ENCODE measurements around the gene NFATC1. TPM values are rescaled to one million over a fixed set of nuclear protein-coding genes. Genes with fewer than 3 reads are reported as not detected.
A peak's percentile ranks its signal among the peaks of the same experiment; 100 is the strongest.

NFATC1 gene
- total RNA-seq, 4 donors from 2014 or later: 10.1 to 15.0 (median 12.7) TPM

DNA sequence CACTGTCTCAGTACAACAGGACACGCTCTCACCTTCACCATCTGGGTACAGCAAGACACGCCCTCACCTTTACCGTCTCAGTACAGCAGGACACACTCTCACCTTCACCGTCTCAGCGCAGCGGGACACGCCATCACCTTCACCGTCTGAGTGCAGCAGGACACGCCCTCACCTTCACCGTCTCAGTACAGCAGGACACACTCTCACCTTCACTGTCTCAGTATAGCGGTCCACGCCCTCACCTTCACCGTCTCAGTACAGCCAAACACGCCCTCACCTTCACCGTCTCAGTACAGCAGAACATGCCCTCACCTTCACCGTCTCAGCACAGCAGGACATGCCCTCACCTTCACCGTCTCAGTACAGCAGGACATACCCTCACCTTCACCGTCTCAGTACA, 174.0 kb downstream of the NFATC1 start:
- Histone ChIP-seq H3K9me3 (no peaks in the 10 kb centered on the region), H3K36me3 (no peaks in the 10 kb centered on the region), H3K27ac (no peak overlapping the region), H3K4me3 (replicated peaks in 1 of 3) (no peak overlapping the region), H3K4me1 (peaks cover 0 to 7% of the 10 kb centered on the region in 2 donors), H3K27me3 (no peaks in the 10 kb centered on the region)
- WGBS, 2 donors: 83 to 86% methylated on average over 18 of the region's 18 CpGs
- intact Hi-C loops (cut with DNase I): no loop called here
- no peak for TF ChIP-seq POLR2A (IDR thresholded peaks at IDR 0.05)
- no peak for TF ChIP-seq CTCF (IDR thresholded peaks at IDR 0.05)
- peak in 1 of 2 donors; percentile 1 for DNase-seq

- H3K4me1 ChIP-seq: peaks cover 0 to 7% of the 10 kb centered on the region in 2 donors
- H3K9me3 ChIP-seq: no peaks in the 10 kb centered on the region
- intact Hi-C loops (cut with DNase I): no loop called here
- H3K4me3 ChIP-seq (replicated peaks in 1 of 3): no peak overlapping the region
- H3K36me3 ChIP-seq: no peaks in the 10 kb centered on the region
- no peaks in the 10 kb centered on the region for H3K27me3 ChIP-seq
- 58 to 64% methylated on average over 24 to 26 of the region's 26 CpGs for WGBS, 2 donors
- DNase-seq: peak in 1 of 2 donors; percentile 2
- no peak overlapping the region for H3K27ac ChIP-seq
- no peak for TF ChIP-seq CTCF (IDR thresholded peaks at IDR 0.05)
- TF ChIP-seq POLR2A (IDR thresholded peaks at IDR 0.05): no peak
Observed at GRCh38 chr18:79570266-79571201, 174.8 kb downstream of the NFATC1 start.

DNA sequence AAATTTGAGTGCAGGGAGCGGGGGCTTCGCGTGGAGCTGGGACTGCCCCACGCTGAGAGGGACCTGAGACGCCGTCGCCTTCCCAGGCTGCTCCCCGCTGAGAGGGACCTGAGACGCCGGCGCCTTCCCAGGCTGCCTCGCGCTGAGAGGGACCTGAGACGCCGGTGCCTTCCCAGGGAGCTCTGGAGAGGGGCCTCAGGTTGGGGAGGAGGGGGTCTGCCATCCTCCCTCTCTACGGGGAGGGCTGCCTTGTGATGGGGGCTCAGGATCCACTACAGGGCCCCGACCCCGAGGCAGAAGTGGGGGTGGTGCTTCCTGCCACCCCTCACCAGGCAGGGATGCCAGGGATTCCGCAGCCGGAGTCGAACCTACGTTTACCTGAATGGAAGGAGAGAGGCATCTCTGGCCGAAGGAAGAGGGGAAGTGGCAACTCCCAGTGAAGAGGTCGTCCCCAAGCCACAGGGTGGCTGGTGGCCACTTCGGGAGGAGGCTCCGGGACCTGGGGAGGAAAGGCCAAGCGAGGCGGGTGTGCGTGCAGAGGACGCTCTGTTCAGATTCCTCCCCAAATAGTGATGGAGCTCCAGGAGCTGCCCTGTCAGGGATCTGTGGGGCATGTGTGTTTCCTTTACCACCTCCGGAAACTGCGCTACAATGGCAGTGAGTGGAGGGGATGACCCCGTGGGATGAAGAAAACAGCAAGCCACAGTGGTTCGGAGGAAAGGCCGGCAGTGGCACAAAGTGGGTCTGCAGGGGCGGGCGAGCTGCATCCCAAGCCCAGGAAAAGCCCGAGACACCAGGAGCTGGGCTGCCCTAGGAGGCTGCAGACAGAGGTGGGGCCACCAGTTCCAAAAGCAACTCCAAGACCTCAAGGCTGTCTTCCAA, 175.7 kb downstream of the NFATC1 start:
- intact Hi-C loops (cut with DNase I): no loop called here
- TF ChIP-seq POLR2A (IDR thresholded peaks at IDR 0.05) (no peak), CTCF (IDR thresholded peaks at IDR 0.05) (no peak)
- WGBS, 2 donors: 87 to 88% methylated on average over 25 to 28 of the region's 38 CpGs
- Histone ChIP-seq H3K27ac (no peak overlapping the region), H3K9me3 (no peaks in the 10 kb centered on the region), H3K36me3 (no peaks in the 10 kb centered on the region), H3K4me3 (replicated peaks in 1 of 3) (no peak overlapping the region), H3K4me1 (peaks cover 1 to 12% of the 10 kb centered on the region in 2 donors), H3K27me3 (no peaks in the 10 kb centered on the region)
- DNase-seq: peak in 1 of 2 donors; percentile 2

DNA sequence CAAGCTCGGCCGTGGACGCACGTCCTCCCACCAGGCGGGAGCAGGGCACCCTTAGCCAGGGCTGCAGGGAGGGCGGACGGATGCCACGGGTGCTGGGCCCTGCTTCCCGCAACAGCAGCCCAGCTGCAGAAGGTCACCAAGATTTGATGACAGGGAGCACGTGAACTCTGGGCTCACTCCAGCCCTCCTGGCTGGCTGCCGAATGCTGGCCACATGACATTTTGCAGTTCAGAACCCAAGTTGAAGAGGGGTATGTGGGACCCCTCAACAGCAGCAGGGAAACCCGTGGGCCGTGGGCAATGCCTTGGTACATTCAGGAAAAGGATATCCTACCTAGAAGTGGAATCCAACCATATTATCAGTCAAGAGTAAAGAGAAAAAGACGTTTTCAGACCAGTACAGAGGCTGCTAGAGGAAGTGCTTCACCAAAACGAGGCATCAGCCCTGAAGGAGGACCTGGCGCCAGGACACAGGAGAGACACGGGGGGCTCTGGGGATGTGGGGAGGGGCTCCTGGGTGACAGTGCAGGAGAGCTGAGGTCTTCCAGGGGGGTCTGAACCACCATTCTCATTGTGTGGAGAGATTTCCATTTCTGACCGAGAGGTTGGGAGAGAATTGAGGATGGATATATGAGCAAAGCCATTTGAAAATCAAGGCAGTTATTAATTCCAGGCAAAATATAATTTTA, 176.5 kb downstream of the NFATC1 start:
- Histone ChIP-seq H3K27ac (no peak overlapping the region), H3K36me3 (no peaks in the 10 kb centered on the region), H3K27me3 (no peaks in the 10 kb centered on the region), H3K4me3 (replicated peaks in 1 of 3) (no peak overlapping the region), H3K4me1 (peaks cover 9 to 19% of the 10 kb centered on the region in 2 donors), H3K9me3 (no peaks in the 10 kb centered on the region)
- peak in 1 of 2 donors; percentile 1 for DNase-seq
- TF ChIP-seq CTCF (IDR thresholded peaks at IDR 0.05) (no peak), POLR2A (IDR thresholded peaks at IDR 0.05) (no peak)
- 89 to 94% methylated on average over 12 to 15 of the region's 18 CpGs for WGBS, 2 donors
- intact Hi-C loops (cut with DNase I): no loop called here

All from thyroid gland (tissue), 4 donors.